ENCODE measurements around the gene OPCML.

Gene OPCML

GRCh38 chr11:132772703-132773545 is 759.4 kb downstream of the OPCML start:
- DNase-seq, result no peak

GRCh38 chr11:132771746-132772145 is 760.6 kb downstream of the OPCML start:
- DNase-seq, result no peak

GRCh38 chr11:132770829-132771530 is 761.3 kb downstream of the OPCML start:
- no peak for DNase-seq

GRCh38 chr11:132763503-132763902 is 768.8 kb downstream of the OPCML start:
- no peak for DNase-seq

- no peak for DNase-seq
Observed at GRCh38 chr11:132755934-132756333, 776.4 kb downstream of the OPCML start.

DNA sequence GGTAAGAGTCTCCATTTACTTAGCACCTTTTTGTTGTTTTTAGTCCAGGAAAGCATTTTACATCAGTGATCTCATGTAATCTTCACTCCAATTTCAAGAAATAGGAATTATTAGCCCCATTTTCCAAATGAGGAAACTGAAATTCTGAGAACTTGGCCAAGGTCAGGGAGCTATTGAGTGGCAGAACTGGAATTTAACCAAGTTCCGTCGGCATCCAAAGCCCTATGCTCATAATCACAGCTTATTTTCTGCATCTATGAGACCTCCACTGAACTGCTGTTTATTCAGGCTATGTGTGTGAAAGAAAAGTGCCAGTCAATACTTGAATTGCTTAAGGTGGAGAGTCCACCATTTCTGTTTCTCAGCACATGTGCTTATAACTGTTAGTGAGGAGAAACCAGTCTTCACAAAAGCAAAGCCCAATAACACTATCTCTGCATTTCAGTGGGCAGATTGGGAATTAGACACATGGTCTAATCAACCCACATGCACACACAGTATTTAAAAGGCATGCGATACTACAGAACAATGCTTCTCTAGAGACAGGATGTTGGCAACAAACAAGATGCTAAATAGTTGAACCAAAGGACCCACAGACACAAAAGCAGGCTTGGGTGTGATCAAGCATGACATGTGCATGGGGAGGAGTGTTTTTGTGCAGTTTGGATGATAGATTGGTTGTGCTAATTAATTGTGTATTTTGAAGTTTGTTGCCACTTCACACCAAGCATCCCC is 780.6 kb downstream of the OPCML start:
- no peak for DNase-seq

DNA sequence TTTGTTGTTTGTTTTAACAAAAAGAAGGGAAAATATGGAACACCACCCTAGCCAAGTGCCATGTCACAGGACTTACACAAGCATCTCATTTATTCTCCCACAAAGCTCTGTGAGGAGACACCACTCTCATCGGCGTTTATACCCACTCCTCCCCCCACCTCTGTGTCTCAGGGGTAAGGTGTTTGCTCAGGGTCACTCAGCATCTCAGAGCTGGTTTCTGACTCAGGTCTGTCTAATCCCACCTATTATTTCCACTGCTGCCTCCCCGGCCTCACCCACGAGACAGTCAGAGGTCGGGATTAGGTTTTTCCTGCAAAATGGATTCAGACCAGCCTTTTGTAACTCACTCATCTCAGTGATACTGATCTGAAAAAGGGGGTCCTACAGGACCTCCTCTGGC is 786.0 kb downstream of the OPCML start:
- DNase-seq, result no peak

GRCh38 chr11:132745306-132745705 is 787.0 kb downstream of the OPCML start:
- DNase-seq, result no peak

- no peak for DNase-seq
Observed at GRCh38 chr11:132744771-132745170, 787.5 kb downstream of the OPCML start.

- DNase-seq, result no peak
Observed at GRCh38 chr11:132743601-132744000, 788.7 kb downstream of the OPCML start.

DNA sequence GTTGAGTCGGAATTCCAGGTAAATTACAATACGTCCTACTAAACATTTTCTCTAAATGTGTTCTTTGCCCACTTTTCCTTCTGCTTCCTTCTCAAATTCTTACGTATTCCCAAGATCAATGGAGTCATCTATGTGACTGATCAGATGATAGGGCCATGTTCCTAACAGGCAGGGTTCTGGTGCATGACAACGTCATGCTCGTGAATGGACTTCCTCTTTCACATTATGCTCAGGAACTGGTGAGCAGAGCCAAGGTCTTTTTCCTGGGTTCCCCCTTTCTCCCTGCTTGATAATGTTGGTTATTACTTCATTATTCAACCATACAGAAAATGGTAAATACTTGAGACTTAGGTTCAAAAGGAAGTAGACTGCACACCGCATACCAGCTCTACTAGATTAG is 789.4 kb downstream of the OPCML start:
- DNase-seq, result no peak

GRCh38 chr11:132734217-132734616 is 798.1 kb downstream of the OPCML start:
- DNase-seq, result no peak

DNA sequence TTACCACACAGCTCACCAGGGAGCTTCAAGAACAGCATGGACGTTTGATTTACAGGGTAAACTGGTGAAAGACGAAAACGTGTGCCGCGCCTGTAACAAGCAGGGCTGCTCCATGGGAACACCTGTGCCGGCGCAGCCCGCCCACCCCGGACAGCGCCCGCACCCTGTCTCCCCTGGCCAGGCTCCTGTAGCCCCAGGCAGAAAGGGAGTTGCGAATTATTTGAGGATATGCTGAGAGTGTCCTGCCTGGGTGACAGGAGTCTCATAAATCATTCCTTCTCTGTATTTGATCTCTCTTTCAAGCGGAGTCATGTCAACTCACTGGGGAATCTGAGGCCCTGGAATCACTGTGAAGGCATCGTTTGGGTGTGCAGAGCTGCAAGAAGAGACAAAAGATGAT is 804.3 kb downstream of the OPCML start:
- DNase-seq, result no peak

GRCh38 chr11:132721526-132721925 is 810.8 kb downstream of the OPCML start:
- DNase-seq, result no peak

- DNase-seq, result no peak
Observed at GRCh38 chr11:132719684-132720083, 812.6 kb downstream of the OPCML start.

GRCh38 chr11:132718711-132719671 is 813.3 kb downstream of the OPCML start:
- peak; percentile 51 for DNase-seq

DNA sequence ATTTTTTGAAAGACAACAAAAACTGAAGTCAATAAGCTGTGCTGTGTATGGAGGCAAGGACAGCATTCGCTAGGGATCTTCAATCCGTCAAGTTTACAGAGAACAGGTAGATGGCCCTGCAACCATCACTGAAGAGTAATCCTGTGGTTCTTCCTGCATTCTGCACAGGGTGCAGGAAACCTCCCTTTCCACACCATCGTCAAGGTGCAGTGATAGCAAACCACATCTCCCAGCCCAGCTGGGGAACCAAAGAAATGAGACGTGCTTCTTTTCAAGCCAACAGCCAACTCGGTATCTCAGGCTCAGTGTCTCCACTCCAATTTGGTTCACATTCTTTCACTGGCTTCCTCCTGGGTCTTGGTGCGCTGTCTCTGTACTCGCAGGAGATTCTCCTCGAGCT is 814.5 kb downstream of the OPCML start:
- no peak for DNase-seq

GRCh38 chr11:132716037-132716436 is 816.3 kb downstream of the OPCML start:
- DNase-seq, result no peak

- no peak for DNase-seq
Observed at GRCh38 chr11:132714859-132715440, 817.4 kb downstream of the OPCML start.

DNA sequence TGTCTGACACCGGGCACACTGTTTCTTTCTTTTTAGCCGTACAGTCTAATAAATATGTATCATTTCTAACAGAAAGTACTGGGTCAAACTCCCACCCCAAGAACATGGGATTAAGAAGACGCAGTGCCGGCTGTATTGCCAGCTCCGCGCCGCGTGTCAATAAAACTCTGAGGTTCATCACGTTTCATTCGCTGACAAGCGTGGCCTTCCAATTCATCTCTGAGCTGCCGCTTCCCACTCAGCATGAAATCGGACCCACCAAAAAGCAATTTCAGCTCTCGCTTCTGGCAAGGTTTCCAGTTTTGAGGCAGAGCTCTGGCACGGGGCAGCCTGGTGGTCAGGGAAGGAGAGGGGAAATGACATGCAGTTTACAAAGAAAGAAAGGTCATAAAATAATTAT is 819.8 kb downstream of the OPCML start:
- no peak for DNase-seq

DNA sequence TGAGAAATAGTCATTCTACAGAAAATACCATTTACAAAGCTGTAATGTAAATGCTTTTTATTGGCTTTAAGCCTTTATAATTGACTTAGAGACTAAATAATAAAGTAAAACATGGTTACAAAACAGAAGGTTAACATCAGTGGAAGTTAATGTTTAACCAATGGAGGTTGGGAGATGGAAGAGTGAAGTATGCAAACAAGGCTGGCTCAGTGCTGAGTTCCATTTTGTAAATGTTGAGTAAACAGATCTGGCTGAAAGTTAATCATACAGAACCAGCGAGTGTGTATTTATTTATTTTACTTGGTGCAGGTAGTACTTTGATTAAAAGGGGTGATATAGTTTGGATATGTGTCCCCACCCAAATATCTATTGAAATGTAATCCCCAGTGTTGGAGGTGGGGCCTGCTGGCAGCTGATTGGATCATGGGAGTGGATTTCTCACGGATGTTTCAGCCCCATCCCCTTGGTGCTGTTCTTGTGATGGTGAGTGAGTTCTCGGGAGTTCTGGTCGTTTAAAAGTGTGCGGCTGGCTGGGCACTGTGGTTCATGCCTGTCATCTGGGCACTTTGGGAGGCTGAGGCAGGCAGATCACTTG is 827.4 kb downstream of the OPCML start:
- DNase-seq, result no peak

- DNase-seq, result no peak
Observed at GRCh38 chr11:132692891-132693290, 839.4 kb downstream of the OPCML start.
